Measurements from ENCODE around the gene TPH2.

- TF ChIP-seq CTCF (conservative IDR thresholded peaks at IDR 0.05; ENCODE audit: low read length), result 0 out of 2 replicates have a peak, but pooled peaks have one; percentile 14
- no peak for TF ChIP-seq EZH2phosphoT487 (IDR thresholded peaks at IDR 0.05; ENCODE audit: borderline replicate concordance)
Observed at GRCh38 chr12:71900091-71900490, 38.6 kb upstream of the TPH2 start.
